DMS53 treated with DMSO at 0.1 percent for 48 hours (cell line): ENCODE data around the gene ACSF3.
A peak's percentile ranks its signal among the peaks of the same experiment; 100 is the strongest.
"Not testable (repeated sequence)": the region's sequence is repeated elsewhere in the genome, so short reads cannot be mapped to it uniquely, and the experiment has no call there.

ENCODE experiments used
- DNase-seq: peaks from one replicate; lab custom pipeline; 2025; ENCODE audit not compliant: unreplicated experiment; lab: John Stamatoyannopoulos, UW

ACSF3 gene

GRCh38 chr16:89072548-89073130 is 21.0 kb upstream of the ACSF3 start:
- no peak for DNase-seq

GRCh38 chr16:89073346-89074071 is 20.1 kb upstream of the ACSF3 start:
- no peak for DNase-seq

GRCh38 chr16:89074072-89074674 is 19.5 kb upstream of the ACSF3 start:
- DNase-seq, result not testable (repeated sequence)

GRCh38 chr16:89074803-89075688 is 18.6 kb upstream of the ACSF3 start:
- no peak for DNase-seq

GRCh38 chr16:89076159-89076558 is 17.5 kb upstream of the ACSF3 start:
- DNase-seq, result no peak

GRCh38 chr16:89077076-89077475 is 16.6 kb upstream of the ACSF3 start:
- no peak for DNase-seq

- no peak for DNase-seq
These were observed 15.5 kb upstream of the ACSF3 start for GRCh38 chr16:89078172-89078571.

- DNase-seq, result no peak
These were observed 14.1 kb upstream of the ACSF3 start for GRCh38 chr16:89079434-89079980.

- no peak for DNase-seq
These were observed 13.3 kb upstream of the ACSF3 start for GRCh38 chr16:89080196-89080853.

- DNase-seq, result no peak
These were observed 12.1 kb upstream of the ACSF3 start for GRCh38 chr16:89081556-89081955.

- DNase-seq, result no peak
These were observed 9.2 kb upstream of the ACSF3 start for GRCh38 chr16:89084411-89084810.

- DNase-seq, result no peak
These were observed 8.6 kb upstream of the ACSF3 start for GRCh38 chr16:89084814-89085612.

- no peak for DNase-seq
These were observed 7.9 kb upstream of the ACSF3 start for GRCh38 chr16:89085755-89086154.

GRCh38 chr16:89087922-89088497 is 5.6 kb upstream of the ACSF3 start:
- DNase-seq, result no peak

GRCh38 chr16:89089120-89089519 is 4.5 kb upstream of the ACSF3 start:
- DNase-seq, result no peak

- DNase-seq, result peak; percentile 15
These were observed 3.4 kb upstream of the ACSF3 start for GRCh38 chr16:89090182-89090630.

GRCh38 chr16:89090669-89091426 is 2.8 kb upstream of the ACSF3 start:
- no peak for DNase-seq

- DNase-seq, result no peak
These were observed 1.6 kb upstream of the ACSF3 start for GRCh38 chr16:89092013-89092412.

GRCh38 chr16:89093252-89093601 is 425 bp upstream of the ACSF3 start:
- not testable (repeated sequence) for DNase-seq
